ENCODE data around the gene HSP90AB1. TPM values are rescaled to one million over a fixed set of nuclear protein-coding genes. Genes with fewer than 3 reads are reported as not detected.

Gene HSP90AB1
- polyA plus RNA-seq, 3 donors = 119 to 242 (median 145) TPM

DNA sequence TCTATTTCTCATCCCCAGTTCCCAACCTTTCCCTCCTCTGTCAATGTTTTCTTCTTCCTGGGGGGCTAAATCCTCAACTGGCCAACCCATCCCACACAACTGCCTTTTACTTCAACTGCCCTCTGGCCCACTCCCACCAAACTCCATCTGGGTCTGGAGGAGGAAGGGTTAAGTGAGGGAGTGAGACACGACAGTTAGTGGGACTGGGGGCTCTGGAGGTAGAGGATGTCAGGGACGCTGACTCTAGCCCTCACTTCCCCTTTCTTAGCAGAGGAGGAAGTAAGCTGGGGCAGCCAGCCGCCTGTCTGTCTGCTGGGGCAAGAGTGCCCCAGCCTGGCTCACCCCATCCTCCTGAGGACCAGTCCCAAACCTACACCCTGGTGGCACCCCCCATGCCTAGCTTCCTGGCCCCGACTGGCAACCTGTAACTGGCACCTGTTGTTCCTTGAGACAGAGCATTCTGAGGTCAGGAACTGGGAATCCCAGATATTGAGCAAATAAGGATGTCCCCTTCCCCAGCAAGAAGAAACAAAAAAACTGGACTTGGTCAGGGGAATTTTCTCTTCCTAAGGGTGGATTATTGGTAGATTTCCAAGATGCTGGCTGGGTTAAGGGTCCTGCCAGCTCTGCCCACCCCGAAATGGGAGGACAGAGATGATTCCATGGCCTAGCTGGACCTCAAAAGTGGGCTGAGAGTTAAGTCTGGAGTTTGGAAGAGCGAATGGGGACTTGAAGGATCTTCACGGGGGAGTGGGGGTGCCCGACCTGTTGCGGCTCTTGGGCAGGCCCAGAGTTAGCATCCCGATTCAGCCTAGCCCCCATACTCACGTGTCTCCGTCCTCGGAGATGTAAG is 17.5 kb downstream of the HSP90AB1 start:
- intact Hi-C loops (cut with micrococcal nuclease) = loop anchor here (5.0 to 10.0 kb wide), 3 partner anchors 48 to 470 kb away; partner anchors contain the start of genes AARS2 (in 2 of the 2) and CDC5L (in 1 of the 2)
- DNase-seq = peak; percentile 89 to 95 (median 94)
- H3K27me3 ChIP-seq (ENCODE audit: control insufficient read depth in 2 of 2, insufficient read depth in 2 of 2, low read length in 2 of 2) = peaks cover 7 to 15% of the 10 kb centered on the region in 2 donors

More for the DNA sequence above, 17.5 kb downstream of the HSP90AB1 start:
- Histone ChIP-seq H3K9me3 (replicated peaks in 1 of 2; ENCODE audit: control insufficient read depth in 1 of 2, insufficient read depth in 1 of 2, low read length in 2 of 2) (no peaks in the 10 kb centered on the region), H3K79me2 (ENCODE audit: insufficient read depth, low read length) (peaks cover 57% of the 10 kb centered on the region), H3K36me3 (replicated peaks in 1 of 2; ENCODE audit: control insufficient read depth in 1 of 2, insufficient read depth in 2 of 2, low read length in 2 of 2) (peaks cover 32 to 33% of the 10 kb centered on the region in 2 donors), H3K4me2 (replicated peaks; ENCODE audit: extremely low read depth, low read length, poor library complexity, severe bottlenecking) (peak overlapping the region; percentile 98), H2AFZ (ENCODE audit: insufficient read depth, low read depth, low read length, poor library complexity, severe bottlenecking) (no peak overlapping the region), H3K27ac (ENCODE audit: low read depth in 1 of 2, low read length in 2 of 2) (peak overlapping the region; percentile 96 to 99), H3K4me3 (replicated peaks in 1 of 3; ENCODE audit: low read depth in 2 of 3, low read length in 3 of 3) (peak overlapping the region; percentile 75 to 99 (median 90)), H3K4me1 (ENCODE audit: control insufficient read depth in 1 of 2, insufficient read depth in 2 of 2, low read length in 2 of 2) (peaks cover 38 to 53% of the 10 kb centered on the region in 2 donors), H4K20me1 (ENCODE audit: insufficient read depth, low read length) (peaks cover 59% of the 10 kb centered on the region), H3K9ac (ENCODE audit: insufficient read depth, low read length, poor library complexity, severe bottlenecking) (peak overlapping the region; percentile 96)
- TF ChIP-seq, protein P1, sequence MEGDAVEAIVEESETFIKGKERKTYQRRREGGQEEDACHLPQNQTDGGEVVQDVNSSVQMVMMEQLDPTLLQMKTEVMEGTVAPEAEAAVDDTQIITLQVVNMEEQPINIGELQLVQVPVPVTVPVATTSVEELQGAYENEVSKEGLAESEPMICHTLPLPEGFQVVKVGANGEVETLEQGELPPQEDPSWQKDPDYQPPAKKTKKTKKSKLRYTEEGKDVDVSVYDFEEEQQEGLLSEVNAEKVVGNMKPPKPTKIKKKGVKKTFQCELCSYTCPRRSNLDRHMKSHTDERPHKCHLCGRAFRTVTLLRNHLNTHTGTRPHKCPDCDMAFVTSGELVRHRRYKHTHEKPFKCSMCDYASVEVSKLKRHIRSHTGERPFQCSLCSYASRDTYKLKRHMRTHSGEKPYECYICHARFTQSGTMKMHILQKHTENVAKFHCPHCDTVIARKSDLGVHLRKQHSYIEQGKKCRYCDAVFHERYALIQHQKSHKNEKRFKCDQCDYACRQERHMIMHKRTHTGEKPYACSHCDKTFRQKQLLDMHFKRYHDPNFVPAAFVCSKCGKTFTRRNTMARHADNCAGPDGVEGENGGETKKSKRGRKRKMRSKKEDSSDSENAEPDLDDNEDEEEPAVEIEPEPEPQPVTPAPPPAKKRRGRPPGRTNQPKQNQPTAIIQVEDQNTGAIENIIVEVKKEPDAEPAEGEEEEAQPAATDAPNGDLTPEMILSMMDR (IDR thresholded peaks at IDR 0.05) = no peak
- Mint-ChIP-seq H3K36me3 (peaks cover 33 to 42% of the 10 kb centered on the region in 2 donors), H3K4me1 (peaks cover 54% of the 10 kb centered on the region), H3K9me3 (no peaks in the 10 kb centered on the region), H3K4me3 (peak overlapping the region; percentile 99), H3K27me3 (ENCODE audit: low read depth in 3 of 3) (peaks cover 12 to 20% (median 17%) of the 10 kb centered on the region in 3 donors), H3K27ac (peak overlapping the region; percentile 98 to 100 (median 99))
- WGBS (ENCODE audit: insufficient coverage) = 0% methylated on average over 9 of the region's 13 CpGs

Measured in CD14-positive monocyte (primary cell).